ENCODE measurements around the gene F11R. TPM values are rescaled to one million over a fixed set of nuclear protein-coding genes. Genes with fewer than 3 reads are reported as not detected.

F11R gene
- total and polyA plus RNA-seq, 2 donors (not counting 3 experiments of a cell fraction or from before 2014, with no cell fraction given): 97.0 to 124 TPM

- peaks cover 24% of the 10 kb centered on the region for H3K4me1 ChIP-seq (ENCODE audit: control insufficient read depth, extremely low read depth, insufficient read depth, low read length)
- peak; percentile 92 for TF ChIP-seq FOS (IDR thresholded peaks at IDR 0.05; ENCODE audit: borderline replicate concordance, insufficient read depth, low read length)
- TF ChIP-seq POLR2A (IDR thresholded peaks at IDR 0.05; ENCODE audit: low read depth, low read length): no peak
- TF ChIP-seq JUN (IDR thresholded peaks at IDR 0.05; ENCODE audit: borderline replicate concordance, insufficient read depth, insufficient read length, low read depth): peak; percentile 80
- TF ChIP-seq EZH2 (IDR thresholded peaks at IDR 0.05; ENCODE audit: borderline replicate concordance, low read depth, low read length, severe bottlenecking): no peak
- TF ChIP-seq MYC (IDR thresholded peaks at IDR 0.05; ENCODE audit: low read depth, low read length): no peak
- TF ChIP-seq POLR2AphosphoS5 (IDR thresholded peaks at IDR 0.05; ENCODE audit: insufficient read depth, low read depth, low read length): peak; percentile 47
- no peak for TF ChIP-seq GATA2 (IDR thresholded peaks at IDR 0.05; ENCODE audit: insufficient read depth, insufficient read length, low read depth, low read length)
- no peak for TF ChIP-seq CTCF (IDR thresholded peaks at IDR 0.05; ENCODE audit: extremely low read depth in 1 of 2, insufficient read depth in 1 of 2, low read depth in 1 of 2, low read length in 2 of 2)
- no peak for TF ChIP-seq MAX (IDR thresholded peaks at IDR 0.05; ENCODE audit: insufficient read depth, insufficient read length)
- CTCF ChIA-PET: interaction anchor here (0.8 to 5.5 kb wide), 9 partner anchors 8 to 142 kb away, joined by 3 to 197 read pairs (median 51); partner anchors contain the start of genes F11R, KLHDC9, TSTD1 and USF1
- DNase-seq (ENCODE audit: low read depth, low spot score) (peak; percentile 66), FAIRE-seq (peak; percentile 98)
- H3K79me2 ChIP-seq (ENCODE audit: control insufficient read depth, insufficient read depth, low read length): no peaks in the 10 kb centered on the region
- no peaks in the 10 kb centered on the region for H3K9me1 ChIP-seq (replicated peaks; ENCODE audit: control insufficient read depth, extremely low read depth, insufficient read depth, low read length)
- no peaks in the 10 kb centered on the region for H4K20me1 ChIP-seq (replicated peaks; ENCODE audit: control insufficient read depth, extremely low read depth, insufficient read depth, low read length)
- BruUV-seq (replicated peaks): no TSS peak
- H3K36me3 ChIP-seq (ENCODE audit: control insufficient read depth in 2 of 2, extremely low read depth in 1 of 2, insufficient read depth in 2 of 2, low read length in 2 of 2): peaks cover 10 to 28% of the 10 kb centered on the region in 2 experiments
- POLR2A ChIA-PET: interaction anchor here (2.1 kb wide), 1 partner anchor 25 kb away, joined by 19 read pairs; the partner anchor contains the start of gene F11R
- dilution Hi-C loops (cut with MboI; ENCODE audit: extremely low pct_ligation_motif_present, low sequenced_read_pairs): no loop called here
- no peaks in the 10 kb centered on the region for H3K27me3 ChIP-seq (ENCODE audit: control insufficient read depth in 2 of 2, insufficient read depth in 2 of 2, low read length in 2 of 2)
- H3K27ac ChIP-seq (ENCODE audit: insufficient read depth, low read depth, low read length): peak overlapping the region; percentile 62
- H3K4me3 ChIP-seq (replicated peaks in 1 of 3; ENCODE audit: insufficient read depth in 1 of 3, low read depth in 1 of 3, low read length in 3 of 3): no peak overlapping the region
- H3K9me3 ChIP-seq (replicated peaks; ENCODE audit: control insufficient read depth, insufficient read depth, low read length): no peaks in the 10 kb centered on the region
- no peak overlapping the region for H2AFZ ChIP-seq (ENCODE audit: low read depth, low read length)
- intact Hi-C loops (cut with micrococcal nuclease): loop anchor here (2.0 kb wide), 1 partner anchor 25 kb away; the partner anchor contains the start of gene F11R
- peak overlapping the region; percentile 45 for H3K4me2 ChIP-seq (ENCODE audit: insufficient read depth, low read length)
- no peak overlapping the region for H3K9ac ChIP-seq (replicated peaks; ENCODE audit: extremely low read depth, insufficient read depth, low read length)
These were observed 24.8 kb downstream of the F11R start for GRCh38 chr1:160996178-160996577.
